Stomach (tissue), 4 donors: ENCODE results near the gene B3GNT7.

Experiments used
- CTCF ChIP-seq, 7 experiments: fragments of 450-650 bp in 4 of 7; fragments of 200-600 bp in 3 of 7; sonication (generic) in 3 of 7; IDR thresholded peaks; one replicate each; pipeline ENCODE4 v1.5.1; 2016 to 2019; ENCODE audit warnings: antibody characterized with exemption in 7 of 7, control low read depth in 2 of 7, mild to moderate bottlenecking in 1 of 7
- EP300 ChIP-seq: sonication (generic); formaldehyde crosslinking; IDR thresholded peaks from one replicate; pipeline ENCODE4 v1.6.1; 2017; ENCODE audit warnings: antibody characterized with exemption
- POLR2A ChIP-seq, 4 donors: fragments of 450-650 bp; IDR thresholded peaks; one replicate each; pipeline ENCODE4 v1.6.1; 2016; ENCODE audit warnings: antibody characterized with exemption in 4 of 4, control low read depth in 2 of 4, mild to moderate bottlenecking in 1 of 4, moderate library complexity in 1 of 4
- POLR2AphosphoS5 ChIP-seq, 3 donors: sonication (generic); formaldehyde crosslinking; IDR thresholded peaks; one replicate each; pipeline ENCODE4 v1.6.1; 2016; ENCODE audit warnings: antibody characterized with exemption in 3 of 3

- TF ChIP-seq CTCF (IDR thresholded peaks at IDR 0.05): no peak
- TF ChIP-seq POLR2A (IDR thresholded peaks at IDR 0.05): no peak
- no peak for TF ChIP-seq POLR2AphosphoS5 (IDR thresholded peaks at IDR 0.05)
- TF ChIP-seq EP300: no peak
Observed at GRCh38 chr2:231433990-231434389, 38.5 kb downstream of the B3GNT7 start.
